ENCODE results near the gene FAM110A. TPM values are rescaled to one million over a fixed set of nuclear protein-coding genes. Genes with fewer than 3 reads are reported as not detected.
"Not testable (repeated sequence)": the region's sequence is repeated elsewhere in the genome, so short reads cannot be mapped to it uniquely, and the experiment has no call there.

The FAM110A gene
- total RNA-seq, 1 experiment from 2014 or later: 11.7 TPM

- POLR2A ChIA-PET (ENCODE audit: low non-redundant PET): no interaction called here
- intact Hi-C loops (cut with micrococcal nuclease; ENCODE audit: unreplicated experiment): no loop called here
- Histone ChIP-seq H3K36me3 (ENCODE audit: insufficient read depth, low read length, poor library complexity, severe bottlenecking) (no peaks in the 10 kb centered on the region), H3K27ac (ENCODE audit: low read depth, low read length, poor library complexity, severe bottlenecking) (peak overlapping the region; percentile 67), H3K9me3 (ENCODE audit: low read depth, low read length, poor library complexity, severe bottlenecking) (no peaks in the 10 kb centered on the region), H3K4me3 (ENCODE audit: low read depth, low read length, poor library complexity, severe bottlenecking) (peak overlapping the region; percentile 22), H3K27me3 (replicated peaks; ENCODE audit: insufficient read depth, low read depth, low read length, poor library complexity) (no peaks in the 10 kb centered on the region), H3K4me1 (ENCODE audit: insufficient read depth, low read length, poor library complexity, severe bottlenecking) (peaks cover 43% of the 10 kb centered on the region)
- TF ChIP-seq CTCF (conservative IDR thresholded peaks at IDR 0.05; ENCODE audit: low read depth, low read length): no peak
- no peak for TF ChIP-seq EZH2 (IDR thresholded peaks at IDR 0.05; ENCODE audit: borderline replicate concordance, low read depth, low read length, poor library complexity, severe bottlenecking)
- DNase-seq (ENCODE audit: low spot score): peak; percentile 37
- BruUV-seq (replicated peaks): no TSS peak
- CTCF ChIA-PET: no interaction called here
Measured at GRCh38 chr20:846894-847278, 13.4 kb downstream of the FAM110A start.

- Histone ChIP-seq H3K36me3 (ENCODE audit: insufficient read depth, low read length, poor library complexity, severe bottlenecking) (no peaks in the 10 kb centered on the region), H3K4me1 (ENCODE audit: insufficient read depth, low read length, poor library complexity, severe bottlenecking) (peaks cover 43% of the 10 kb centered on the region), H3K27me3 (replicated peaks; ENCODE audit: insufficient read depth, low read depth, low read length, poor library complexity) (no peaks in the 10 kb centered on the region), H3K4me3 (ENCODE audit: low read depth, low read length, poor library complexity, severe bottlenecking) (no peak overlapping the region), H3K9me3 (ENCODE audit: low read depth, low read length, poor library complexity, severe bottlenecking) (no peaks in the 10 kb centered on the region), H3K27ac (ENCODE audit: low read depth, low read length, poor library complexity, severe bottlenecking) (peak overlapping the region; percentile 67)
- no peak for TF ChIP-seq CTCF (conservative IDR thresholded peaks at IDR 0.05; ENCODE audit: low read depth, low read length)
- no peak for TF ChIP-seq EZH2 (IDR thresholded peaks at IDR 0.05; ENCODE audit: borderline replicate concordance, low read depth, low read length, poor library complexity, severe bottlenecking)
- BruUV-seq (replicated peaks): no TSS peak
- CTCF ChIA-PET: no interaction called here
- DNase-seq (ENCODE audit: low spot score): no peak
- intact Hi-C loops (cut with micrococcal nuclease; ENCODE audit: unreplicated experiment): no loop called here
- POLR2A ChIA-PET (ENCODE audit: low non-redundant PET): no interaction called here
Measured at GRCh38 chr20:848193-848592, 14.7 kb downstream of the FAM110A start.

GRCh38 chr20:848731-849130, 15.2 kb downstream of the FAM110A start:
- H3K36me3 ChIP-seq (ENCODE audit: insufficient read depth, low read length, poor library complexity, severe bottlenecking); intact Hi-C loops (cut with micrococcal nuclease; ENCODE audit: unreplicated experiment); POLR2A ChIA-PET (ENCODE audit: low non-redundant PET); CTCF ChIA-PET; DNase-seq (ENCODE audit: low spot score); BruUV-seq (replicated peaks); H3K27ac ChIP-seq (ENCODE audit: low read depth, low read length, poor library complexity, severe bottlenecking); H3K27me3 ChIP-seq (replicated peaks; ENCODE audit: insufficient read depth, low read depth, low read length, poor library complexity); H3K4me3 ChIP-seq (ENCODE audit: low read depth, low read length, poor library complexity, severe bottlenecking); H3K9me3 ChIP-seq (ENCODE audit: low read depth, low read length, poor library complexity, severe bottlenecking): not testable (repeated sequence)
- H3K4me1 ChIP-seq (ENCODE audit: insufficient read depth, low read length, poor library complexity, severe bottlenecking): peaks cover 42% of the 10 kb centered on the region

- ChIA-PET POLR2A (ENCODE audit: low non-redundant PET) (no interaction called here), CTCF (no interaction called here)
- Histone ChIP-seq H3K4me1 (ENCODE audit: insufficient read depth, low read length, poor library complexity, severe bottlenecking) (no peaks in the 10 kb centered on the region), H3K4me3 (ENCODE audit: low read depth, low read length, poor library complexity, severe bottlenecking) (no peak overlapping the region), H3K36me3 (ENCODE audit: insufficient read depth, low read length, poor library complexity, severe bottlenecking) (no peaks in the 10 kb centered on the region), H3K27me3 (replicated peaks; ENCODE audit: insufficient read depth, low read depth, low read length, poor library complexity) (no peaks in the 10 kb centered on the region), H3K27ac (ENCODE audit: low read depth, low read length, poor library complexity, severe bottlenecking) (no peak overlapping the region), H3K9me3 (ENCODE audit: low read depth, low read length, poor library complexity, severe bottlenecking) (no peaks in the 10 kb centered on the region)
- DNase-seq (ENCODE audit: low spot score): no peak
- BruUV-seq (replicated peaks): no TSS peak
- TF ChIP-seq EZH2 (IDR thresholded peaks at IDR 0.05; ENCODE audit: borderline replicate concordance, low read depth, low read length, poor library complexity, severe bottlenecking): no peak
- TF ChIP-seq CTCF (conservative IDR thresholded peaks at IDR 0.05; ENCODE audit: low read depth, low read length): no peak
- intact Hi-C loops (cut with micrococcal nuclease; ENCODE audit: unreplicated experiment): no loop called here
Measured at GRCh38 chr20:853406-853996, 20.0 kb downstream of the FAM110A start.

All from A673 (cell line).